HS-27A (cell line): Measurements from ENCODE around the gene NFIA.
A peak's percentile ranks its signal among the peaks of the same experiment; 100 is the strongest.

ENCODE experiments used
- DNase-seq: peaks from one replicate; pipeline ENCODE4 v3.0.0-alpha.2; 2012; ENCODE audit warnings: low read depth, missing footprints

The NFIA gene

DNA sequence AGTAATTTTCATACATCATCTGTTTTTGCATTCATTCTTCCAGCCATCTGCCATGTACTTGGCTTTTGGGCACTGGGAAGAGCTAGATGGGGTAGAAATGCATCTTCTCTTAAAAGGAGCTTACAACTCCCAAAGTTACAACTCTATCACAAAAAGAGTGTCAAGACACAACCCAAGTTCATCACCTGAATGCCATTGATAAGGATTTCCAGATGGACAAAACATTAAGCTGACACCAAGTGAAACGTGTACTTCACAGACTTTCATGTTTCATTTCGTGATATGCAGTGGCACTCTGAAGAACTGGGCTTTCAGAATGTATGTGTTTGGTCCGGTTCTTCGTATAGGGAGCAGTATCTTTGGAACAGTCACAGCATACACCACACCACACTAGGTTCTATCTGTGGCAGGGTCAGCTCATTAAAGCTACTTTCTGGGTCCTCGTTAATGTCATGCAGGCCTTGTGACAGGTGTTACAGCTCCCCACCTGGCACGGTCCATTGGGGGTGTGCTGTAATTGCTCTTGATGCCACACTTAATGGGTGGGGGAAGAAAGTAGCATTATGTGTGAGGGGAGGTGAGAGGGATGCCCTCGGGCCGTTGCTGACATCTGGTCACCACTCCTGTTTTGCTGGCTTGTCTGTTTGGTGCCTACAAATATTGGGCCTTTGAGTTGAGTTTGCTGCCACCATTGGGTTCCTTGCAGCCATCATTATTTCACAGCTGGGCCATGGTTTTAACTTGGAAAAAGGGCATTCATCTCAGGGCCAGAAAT is 164.9 kb downstream of the NFIA start:
- DNase-seq, result no peak

DNA sequence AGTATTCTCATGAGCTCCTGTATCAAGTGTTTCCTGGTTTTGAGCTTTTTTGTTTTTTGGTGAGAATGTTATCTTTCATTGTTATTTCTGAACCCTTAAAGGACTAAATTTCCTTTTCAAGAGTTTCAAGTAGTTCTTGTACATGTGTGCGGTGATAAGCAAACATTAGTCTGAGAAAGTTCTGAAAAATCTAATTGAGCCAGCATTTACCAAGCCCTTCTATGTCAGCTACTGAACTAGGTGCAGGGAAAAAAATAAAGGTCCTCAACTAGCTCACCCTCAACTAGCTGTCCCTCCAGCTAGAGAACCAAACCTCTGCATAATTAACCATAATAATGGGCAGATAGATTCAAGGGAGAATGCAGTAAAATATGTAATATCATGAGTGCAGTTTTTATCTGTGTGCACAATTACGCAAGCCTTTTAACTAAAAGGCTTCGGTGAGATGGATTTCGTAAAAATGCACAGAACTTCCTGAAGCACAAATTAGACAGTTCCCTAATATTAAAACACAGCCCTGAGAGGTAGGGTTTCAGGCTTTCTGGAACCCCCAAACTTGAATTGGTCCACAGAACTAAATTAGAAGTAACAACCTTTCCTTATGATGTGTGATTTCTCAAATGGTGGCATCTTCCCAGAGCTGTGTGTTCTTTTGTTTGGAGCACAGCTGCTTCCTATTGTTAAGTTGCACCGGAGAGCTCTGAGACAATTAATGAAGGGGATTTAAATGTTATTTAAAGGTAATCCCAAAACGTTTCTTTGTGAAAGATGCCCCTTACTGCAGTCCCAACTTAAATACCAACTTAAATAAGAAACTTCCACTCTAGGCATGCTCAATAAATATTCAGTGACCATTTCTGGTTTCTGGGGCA is 165.8 kb downstream of the NFIA start:
- no peak for DNase-seq

DNA sequence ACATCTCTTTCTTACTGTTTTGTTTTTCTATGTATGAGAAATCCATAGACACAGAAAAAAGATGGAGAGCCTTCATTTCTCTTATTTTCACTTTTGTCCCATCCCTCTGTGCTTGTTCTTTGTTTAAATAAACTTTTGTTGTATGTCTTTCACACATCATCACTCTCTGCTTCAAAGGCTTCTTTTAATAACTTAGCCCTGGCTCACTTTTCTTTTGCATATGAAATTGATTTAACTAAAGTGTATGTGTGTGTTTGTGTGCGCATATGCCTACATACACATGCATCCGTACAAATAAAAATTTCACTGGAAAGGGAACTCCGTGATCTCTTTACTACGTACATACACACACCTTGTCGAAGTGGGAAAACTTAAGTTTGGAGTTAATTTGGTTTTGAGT is 168.6 kb downstream of the NFIA start:
- DNase-seq, result no peak

DNA sequence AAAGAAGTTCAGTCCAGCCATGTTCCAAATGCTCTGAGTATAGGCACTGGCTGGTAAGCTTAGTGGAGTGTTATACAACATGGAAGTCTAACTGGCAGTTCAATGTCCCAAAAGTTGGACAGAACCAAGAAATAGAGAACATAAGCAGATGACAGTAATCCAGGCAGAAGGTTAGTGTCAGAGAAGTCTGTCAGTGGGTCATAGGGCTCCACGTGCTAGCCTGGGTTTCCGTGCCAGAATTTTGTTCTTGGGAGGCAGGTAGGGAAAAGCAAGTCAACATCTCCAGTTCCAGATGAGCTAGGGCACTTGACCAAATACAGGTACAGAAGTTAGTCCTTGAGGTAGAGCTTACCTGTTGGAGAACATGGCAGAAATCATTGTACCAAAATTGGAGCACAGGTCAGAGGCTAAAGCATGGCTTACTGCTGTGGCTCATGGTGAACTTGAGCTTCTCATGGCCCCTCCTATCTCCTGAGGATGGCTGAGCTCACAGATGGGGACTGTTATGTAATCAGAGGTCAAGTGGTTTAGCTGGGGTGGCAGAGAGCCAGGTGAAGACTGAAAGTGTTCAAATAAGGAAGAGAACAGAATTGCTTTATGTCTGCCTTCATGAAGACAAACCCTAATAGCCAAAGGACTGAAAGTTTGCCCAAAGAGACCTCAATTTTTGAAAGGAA is 170.8 kb downstream of the NFIA start:
- no peak for DNase-seq

DNA sequence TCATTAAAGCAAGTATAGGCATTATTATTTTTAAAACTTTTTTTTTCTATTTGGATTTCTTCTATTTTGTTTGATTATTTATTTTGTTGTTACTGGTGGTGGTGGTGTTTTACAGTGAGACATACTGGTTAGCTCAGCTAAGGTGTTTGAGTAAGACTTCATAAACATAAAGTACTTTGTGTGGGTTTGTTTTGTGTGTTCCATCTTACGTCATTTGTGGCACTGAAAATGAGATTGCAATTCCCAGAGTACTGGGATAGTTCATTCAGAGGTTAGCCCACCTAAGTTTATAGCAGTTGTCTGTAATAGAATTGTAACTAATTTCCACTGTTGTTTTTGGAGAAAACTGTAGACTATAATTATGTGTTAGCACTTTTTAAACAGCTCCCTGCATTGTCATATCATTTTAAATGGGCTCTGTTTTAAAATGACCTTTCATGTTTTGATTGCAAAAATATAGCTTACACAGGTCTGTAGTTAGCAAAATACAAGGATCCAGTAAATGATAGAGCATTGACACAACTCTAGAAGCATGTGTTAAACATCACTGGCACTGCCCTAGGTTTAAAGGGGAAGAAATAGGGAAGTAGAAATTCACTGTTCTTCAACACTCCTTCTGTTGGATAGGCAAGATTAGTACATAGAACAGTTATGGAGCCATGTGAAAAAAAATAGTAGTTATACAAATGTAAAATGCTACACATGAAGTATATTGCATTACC is 171.7 kb downstream of the NFIA start:
- DNase-seq, result no peak

DNA sequence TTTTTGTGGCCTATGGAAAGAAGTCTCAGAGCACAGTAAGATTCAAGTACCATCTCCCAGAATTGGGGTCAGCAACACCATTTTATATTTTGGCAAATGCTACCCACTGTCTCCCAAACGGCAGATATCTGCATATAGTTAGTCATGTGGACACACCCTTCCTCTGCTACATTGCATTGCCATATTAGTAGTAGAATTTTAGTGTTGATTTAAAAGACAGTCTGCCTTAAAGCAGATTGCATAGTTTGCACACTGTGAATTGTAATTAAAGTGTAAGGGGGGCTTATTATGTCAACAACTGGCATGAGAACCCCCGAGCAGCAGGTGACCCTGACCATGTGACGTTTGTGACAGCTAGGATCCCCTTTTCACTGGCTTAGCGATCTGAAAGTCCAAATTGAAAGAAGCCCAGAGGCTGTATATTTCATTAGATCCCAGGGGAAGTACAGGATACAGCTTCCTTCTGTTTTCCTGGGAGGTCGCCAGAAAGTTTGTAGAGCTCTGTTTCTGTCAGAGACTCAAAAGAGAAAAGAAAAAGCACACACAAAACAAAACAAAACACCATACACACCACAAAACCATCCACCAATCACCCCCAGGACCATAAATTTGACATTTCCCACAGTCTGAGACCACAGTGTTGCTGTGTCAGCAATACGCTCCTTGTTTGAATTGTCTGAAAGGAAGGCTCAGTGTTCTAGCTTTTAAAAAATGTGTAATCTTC is 172.4 kb downstream of the NFIA start:
- DNase-seq, result no peak

DNA sequence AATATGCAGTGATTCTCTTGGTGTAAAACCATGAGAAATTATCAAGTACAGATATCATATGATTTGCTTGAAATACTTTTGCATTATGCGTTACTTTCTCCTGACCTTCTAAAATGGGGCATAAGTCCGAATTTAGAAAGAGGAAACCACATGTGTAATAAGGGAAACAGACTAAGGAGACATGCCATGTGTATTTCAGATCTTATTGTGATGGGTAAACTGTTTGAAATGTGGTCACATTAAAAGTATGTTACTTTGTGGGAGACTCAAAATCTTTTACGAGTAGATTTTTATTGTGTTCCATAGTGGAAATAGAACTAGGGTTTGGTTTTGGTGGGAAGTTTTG is 173.0 kb downstream of the NFIA start:
- DNase-seq, result no peak

DNA sequence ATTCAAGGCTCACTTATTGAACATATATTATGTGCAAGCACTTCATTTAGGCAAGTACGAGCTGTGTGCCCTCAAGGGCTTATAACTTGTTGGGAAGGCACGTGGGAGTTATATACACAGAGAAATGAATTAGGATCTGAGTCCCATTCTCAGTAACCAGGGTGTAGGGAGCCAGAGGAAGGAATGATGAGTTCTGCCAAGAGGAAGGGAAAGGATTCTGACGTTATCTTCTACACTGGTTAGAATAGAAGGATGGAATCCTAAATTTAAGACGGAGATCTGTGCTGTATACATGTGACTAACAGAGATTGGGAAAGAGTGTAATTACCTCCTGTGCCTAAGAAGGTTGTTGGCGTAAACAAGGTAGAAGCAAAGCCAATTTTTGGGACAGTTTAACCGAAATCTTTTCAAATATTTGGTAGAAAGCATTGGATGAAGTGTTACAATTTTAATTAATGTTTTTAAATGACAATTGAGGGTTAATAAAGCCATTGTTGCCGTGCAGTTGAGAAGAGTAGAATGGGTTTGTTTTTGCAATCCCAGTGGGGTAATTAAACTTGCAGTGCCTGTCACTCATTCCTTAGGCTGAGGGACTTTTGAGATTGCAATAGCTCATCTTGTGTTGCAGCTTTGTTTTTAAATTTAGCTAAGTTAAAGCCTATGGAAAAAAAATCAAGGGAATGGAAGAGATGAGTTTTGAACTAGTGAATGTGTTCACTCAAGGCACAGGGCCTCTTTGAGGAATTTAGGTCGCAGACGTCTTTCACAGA is 177.2 kb downstream of the NFIA start:
- DNase-seq, result no peak

DNA sequence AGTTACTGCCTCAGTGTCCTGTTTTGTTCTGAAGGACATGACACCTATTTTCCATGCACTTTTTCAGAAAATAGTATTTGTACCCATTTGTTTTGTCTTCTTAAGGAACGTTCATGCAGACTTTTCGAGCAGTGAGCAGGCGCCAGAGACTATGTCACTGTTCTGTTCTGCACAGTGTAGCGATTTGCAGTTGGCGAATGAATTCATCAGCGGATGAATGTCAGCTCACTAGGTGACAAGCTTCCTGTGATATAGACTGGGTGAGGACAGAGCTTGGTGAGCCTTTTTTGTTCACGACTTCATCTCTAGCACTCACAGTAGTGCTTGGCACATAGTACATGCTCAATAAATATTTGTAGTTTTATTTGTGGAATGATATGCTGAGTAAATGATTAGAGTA is 177.8 kb downstream of the NFIA start:
- DNase-seq, result no peak

DNA sequence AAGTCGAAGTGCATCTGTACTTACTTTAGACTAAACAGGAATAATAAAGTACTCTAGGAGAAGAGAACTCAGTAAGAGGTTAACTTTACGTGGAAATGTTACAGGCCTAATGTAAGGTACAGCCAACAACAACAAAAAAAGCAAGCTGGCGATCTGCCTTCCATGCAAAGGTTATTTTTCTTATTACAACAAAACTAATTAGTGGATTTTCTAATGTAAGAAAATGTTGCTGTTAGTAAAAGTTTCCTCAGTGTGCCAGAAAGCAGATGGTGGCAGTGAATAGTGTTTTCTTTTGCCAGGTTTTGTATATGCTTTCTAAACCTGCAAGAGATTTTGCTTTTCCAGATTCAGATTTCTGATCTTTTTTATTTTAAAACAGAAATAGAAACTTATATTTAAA is 179.2 kb downstream of the NFIA start:
- no peak for DNase-seq

DNA sequence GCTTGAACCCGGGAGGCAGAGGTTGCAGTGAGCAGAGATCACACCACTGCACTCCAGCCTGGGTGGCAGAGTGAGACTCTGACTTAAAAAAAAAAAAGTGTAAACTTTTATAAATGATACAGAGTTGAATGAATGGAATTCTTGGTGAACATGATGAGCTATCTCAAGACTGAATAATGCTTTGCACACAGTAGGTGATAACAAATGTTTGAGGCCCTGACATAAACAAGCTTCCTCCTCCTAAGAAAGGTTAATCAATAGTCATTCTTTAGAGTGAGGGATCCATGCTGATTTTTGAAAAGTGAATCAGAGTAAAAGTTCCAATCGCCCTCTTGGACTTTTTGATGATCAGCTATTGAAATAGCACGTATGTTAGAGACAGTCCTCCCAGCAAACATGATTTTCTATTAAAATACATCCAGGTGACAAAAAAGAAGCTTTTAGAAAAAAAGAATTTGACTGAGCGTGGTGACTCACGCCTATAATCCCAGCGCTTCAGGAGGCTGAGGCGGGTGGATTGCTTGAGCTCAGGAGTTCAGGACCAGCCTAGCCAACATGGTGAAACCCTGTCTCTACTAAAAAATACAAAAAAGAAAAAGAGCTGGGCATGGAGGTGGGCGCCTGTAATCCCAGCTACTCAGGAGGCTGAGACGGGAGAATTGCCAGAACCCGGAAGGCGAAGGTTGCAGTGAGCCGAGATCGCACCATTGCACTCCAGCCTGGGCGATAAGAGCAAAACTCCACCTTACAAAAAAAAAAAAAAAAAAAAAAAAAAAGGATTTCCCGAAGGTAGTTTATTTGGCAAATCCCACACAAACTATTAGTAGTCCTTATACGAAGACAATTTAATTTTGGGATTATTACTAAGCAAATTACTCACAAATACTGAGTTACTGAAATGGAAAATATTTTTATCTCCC is 181.8 kb downstream of the NFIA start:
- DNase-seq, result no peak

DNA sequence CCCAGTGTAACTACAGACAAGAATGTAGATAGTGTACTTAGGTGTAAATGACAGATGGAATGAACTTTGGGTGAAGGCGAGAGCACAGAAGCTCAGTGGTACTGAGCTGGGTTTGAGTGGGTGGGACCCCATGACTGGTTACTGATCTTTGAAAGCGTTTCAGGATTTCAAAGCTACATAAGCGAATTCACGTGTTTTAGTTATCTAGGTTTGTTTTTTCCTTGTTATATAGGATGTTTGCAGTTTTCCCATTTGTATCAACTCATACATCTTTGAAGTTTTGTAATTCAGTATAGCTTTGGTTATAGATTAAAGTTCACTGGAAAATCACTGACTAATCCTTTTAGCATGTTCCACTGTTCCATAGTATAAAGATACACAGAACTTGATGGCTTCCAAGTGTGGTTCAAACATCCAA is 182.5 kb downstream of the NFIA start:
- DNase-seq, result no peak

DNA sequence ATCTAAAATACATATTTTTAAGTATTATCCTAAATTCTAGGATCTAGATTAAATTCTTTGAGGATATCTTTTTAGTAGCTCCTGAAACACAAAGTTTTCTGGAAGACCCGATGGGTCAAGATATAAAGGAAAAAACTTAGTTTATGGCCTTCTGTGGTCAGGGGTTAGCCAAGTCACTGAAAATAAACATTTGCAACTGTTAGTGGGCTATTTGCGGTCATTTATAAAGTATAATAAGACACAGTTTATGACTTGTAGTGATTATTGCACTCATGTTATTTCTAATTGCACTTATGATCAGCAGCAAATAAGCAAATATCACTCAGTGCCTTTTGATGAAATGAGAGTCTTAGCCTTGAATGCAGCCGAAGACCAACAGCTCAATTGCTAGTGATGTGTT is 183.3 kb downstream of the NFIA start:
- DNase-seq, result no peak

DNA sequence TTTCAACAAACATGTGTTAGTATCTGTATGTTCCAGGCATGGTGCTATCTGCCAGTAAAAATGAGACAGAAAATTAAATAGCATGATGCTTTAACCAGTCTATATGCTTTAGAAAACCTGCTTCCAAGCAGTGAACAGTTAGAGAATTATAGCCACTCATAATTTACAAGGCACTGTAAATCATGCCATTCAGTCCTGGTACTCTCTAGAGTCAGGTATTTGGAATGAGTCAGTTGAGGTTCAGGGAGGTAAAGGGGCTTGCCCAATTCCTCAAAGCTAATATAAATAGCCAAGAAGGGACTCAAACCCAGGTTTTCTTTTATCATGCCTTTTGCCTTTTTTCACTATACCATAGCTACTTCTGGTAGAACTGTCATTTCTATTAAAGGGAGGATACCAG is 184.4 kb downstream of the NFIA start:
- DNase-seq, result no peak

DNA sequence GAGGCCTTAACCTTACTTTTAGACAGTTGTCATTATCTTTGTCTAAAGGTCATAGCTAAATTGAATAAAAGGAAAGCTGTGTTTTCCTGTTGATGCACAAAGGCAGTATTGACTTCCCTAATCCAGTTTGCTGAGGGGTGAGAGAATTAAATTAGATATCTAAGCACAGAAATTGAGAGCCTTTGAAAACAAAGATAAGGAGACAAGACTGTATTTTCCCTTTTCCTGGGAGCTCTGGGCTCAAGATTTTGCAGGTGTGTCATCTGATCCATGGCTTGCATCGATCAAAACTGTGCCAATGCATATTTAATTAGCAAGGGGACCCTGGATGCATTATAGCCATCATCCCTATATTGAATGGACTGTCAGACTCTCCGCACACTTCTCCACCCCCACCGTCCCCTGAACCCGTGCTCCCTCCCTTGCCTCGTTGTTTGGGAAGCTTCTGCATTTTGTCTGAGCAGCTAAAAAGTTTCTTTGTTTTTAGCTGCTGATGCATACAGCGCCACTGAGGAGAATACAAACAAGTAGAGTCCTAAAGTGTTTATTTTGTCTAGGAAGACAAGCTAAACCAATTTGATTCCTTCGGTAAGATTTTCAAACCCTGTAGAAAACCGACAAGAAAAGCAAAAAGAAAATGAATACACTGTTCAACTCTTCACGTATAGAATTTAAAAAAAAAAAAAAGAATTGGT is 186.3 kb downstream of the NFIA start:
- no peak for DNase-seq

DNA sequence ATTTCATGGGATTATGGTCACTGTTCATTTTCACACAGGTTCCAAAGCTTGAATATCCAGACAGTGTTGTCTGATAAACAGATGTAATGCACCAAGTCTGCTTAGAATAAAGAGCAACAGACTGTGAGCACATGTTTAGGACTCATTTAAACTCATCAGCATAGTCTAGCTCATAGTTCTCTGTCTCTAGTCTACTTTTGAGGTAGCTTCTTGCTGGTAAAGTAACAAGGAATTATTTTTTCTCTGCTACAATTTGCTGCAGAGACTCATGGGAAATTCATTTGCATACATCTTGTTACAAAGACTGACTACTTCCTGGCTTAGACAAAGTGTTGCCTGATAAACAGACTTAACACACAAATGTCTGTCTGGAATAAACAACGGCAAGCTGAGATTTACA is 187.2 kb downstream of the NFIA start:
- DNase-seq, result no peak

DNA sequence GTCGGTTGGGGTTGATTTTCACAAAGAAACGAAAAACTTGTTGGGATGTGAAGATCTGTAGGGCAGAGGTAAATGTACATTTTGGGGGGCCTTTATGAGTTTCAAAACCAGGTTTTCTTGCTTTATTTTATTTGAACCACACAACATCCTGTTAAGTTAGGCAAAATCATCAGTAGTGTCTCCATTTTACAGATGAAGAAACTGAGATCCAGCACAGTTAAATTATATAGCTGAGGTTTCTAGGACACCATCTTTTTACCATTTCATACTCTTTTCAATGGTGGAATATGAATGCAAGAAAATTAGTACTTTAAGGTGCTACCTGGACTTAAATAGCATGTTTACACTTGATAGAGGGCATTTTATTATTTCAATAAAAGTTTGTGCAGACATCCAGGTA is 187.7 kb downstream of the NFIA start:
- no peak for DNase-seq

DNA sequence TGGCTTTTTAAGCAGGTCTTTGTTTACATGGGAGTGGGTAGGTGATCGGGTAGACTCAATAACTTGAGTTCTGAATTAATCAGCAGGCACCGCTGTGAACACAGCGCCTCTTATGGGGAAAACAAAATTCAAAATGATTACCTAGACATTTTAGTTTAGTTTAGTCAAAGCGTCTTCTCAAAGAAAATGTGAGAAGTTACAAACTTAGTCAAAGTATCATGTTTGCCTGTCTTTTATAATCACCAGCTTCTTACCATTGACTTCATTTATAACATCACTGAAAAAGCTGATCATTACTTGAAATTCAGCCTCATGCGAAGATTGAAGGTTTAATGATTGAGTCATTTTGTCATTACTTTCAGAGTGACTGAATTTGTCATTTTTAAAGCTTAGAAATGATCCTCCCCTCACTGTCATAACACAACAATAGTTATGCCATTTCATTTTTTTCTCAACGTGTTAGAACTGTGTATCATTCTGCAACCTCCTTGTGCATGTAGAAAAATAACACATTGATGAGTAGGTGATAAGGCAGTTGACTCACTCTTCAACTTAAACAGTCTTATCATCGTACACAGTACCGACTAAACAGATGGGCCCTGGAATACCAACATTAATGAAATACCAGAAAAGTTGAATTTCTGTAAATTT is 188.5 kb downstream of the NFIA start:
- peak; percentile 69 for DNase-seq

DNA sequence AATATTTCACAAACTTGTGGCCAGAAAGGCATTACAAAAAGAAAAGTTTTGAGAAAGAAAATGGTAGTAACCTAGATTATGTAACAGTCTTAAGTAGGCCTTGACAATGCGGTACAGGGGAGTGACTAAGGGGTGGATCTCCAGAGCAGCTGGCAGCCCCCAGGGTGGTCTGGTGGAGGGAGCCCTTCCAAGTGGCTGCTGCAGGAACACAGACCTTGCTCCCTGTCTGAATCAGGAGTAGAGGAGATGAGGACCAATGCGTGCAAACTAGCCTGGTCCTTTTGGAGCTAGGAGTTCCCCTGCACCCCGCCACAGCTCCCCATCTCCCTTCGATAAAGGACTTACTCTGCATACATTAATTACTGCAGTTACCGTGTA is 189.0 kb downstream of the NFIA start:
- no peak for DNase-seq
